Measurements from ENCODE around the gene SURF4. TPM values are rescaled to one million over a fixed set of nuclear protein-coding genes. Genes with fewer than 3 reads are reported as not detected.

SURF4 gene
- total RNA-seq, 1 experiment from 2014 or later, result 134 TPM

- ATAC-seq (no peak), DNase-seq (ENCODE audit: low read depth, low spot score) (no peak)
- ChIA-PET RAD21 (ENCODE audit: low non-redundant PET in 1 of 2, low total read pairs in 2 of 2, uncharacterized antibody in 2 of 2, unreplicated experiment in 2 of 2) (no interaction called here), POLR2A (no interaction called here), CTCF (interaction anchor here (1.2 kb wide), 1 partner anchor 160 kb away, joined by 6 read pairs; no protein-coding TSS in a partner anchor)
- no peaks in the 10 kb centered on the region; the same call in 1 of the 2 replicates for H4K20me1 ChIP-seq (ENCODE audit: insufficient read depth)
- H3K4me3 ChIP-seq (replicated peaks in 1 of 2; ENCODE audit: low read depth in 1 of 2, low read length in 2 of 2), result peak overlapping the region; percentile 89 to 100
- no peak overlapping the region for H2AFZ ChIP-seq (ENCODE audit: low read depth, low read length, poor library complexity, severe bottlenecking)
- TF ChIP-seq ZFX (IDR thresholded peaks at IDR 0.05) (no peak), EZH2 (IDR thresholded peaks at IDR 0.05) (no peak), RAD21 (IDR thresholded peaks at IDR 0.05; ENCODE audit: low read depth) (no peak), POLR2AphosphoS5 (IDR thresholded peaks at IDR 0.05; ENCODE audit: low read depth, low read length) (no peak), SRF (IDR thresholded peaks at IDR 0.05; ENCODE audit: low read depth) (no peak), POLR2A (IDR thresholded peaks at IDR 0.05; ENCODE audit: borderline replicate concordance, extremely low read depth, insufficient read depth, insufficient read length) (no peak), CBX3 (IDR thresholded peaks at IDR 0.05; ENCODE audit: low read depth) (no peak), FOSL1 (IDR thresholded peaks at IDR 0.05; ENCODE audit: low read depth) (no peak), YY1 (IDR thresholded peaks at IDR 0.05; ENCODE audit: extremely low read depth, insufficient replicate concordance, low read depth, low read length) (no peak), SIN3A (IDR thresholded peaks at IDR 0.05; ENCODE audit: low read depth) (no peak), EZH2phosphoT487 (IDR thresholded peaks at IDR 0.05; ENCODE audit: borderline replicate concordance) (no peak), ZNF274 (IDR thresholded peaks at IDR 0.05; ENCODE audit: low read depth, low read length) (no peak), CTCF (IDR thresholded peaks at IDR 0.05 in 2 of 3, conservative IDR thresholded peaks at IDR 0.05 in 1 of 3; ENCODE audit: borderline replicate concordance in 1 of 3, insufficient read depth in 1 of 3, low read depth in 2 of 3, low read length in 2 of 3) (no peak), SP1 (IDR thresholded peaks at IDR 0.05; ENCODE audit: low read depth) (no peak), ELF1 (IDR thresholded peaks at IDR 0.05; ENCODE audit: borderline replicate concordance, low read depth) (no peak), REST (IDR thresholded peaks at IDR 0.05; ENCODE audit: low read depth) (no peak), TCF7L2 (IDR thresholded peaks at IDR 0.05; ENCODE audit: borderline replicate concordance, extremely low read depth, insufficient read depth, insufficient read length) (no peak)
- TF ChIP-seq, protein P1, sequence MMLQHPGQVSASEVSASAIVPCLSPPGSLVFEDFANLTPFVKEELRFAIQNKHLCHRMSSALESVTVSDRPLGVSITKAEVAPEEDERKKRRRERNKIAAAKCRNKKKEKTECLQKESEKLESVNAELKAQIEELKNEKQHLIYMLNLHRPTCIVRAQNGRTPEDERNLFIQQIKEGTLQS (IDR thresholded peaks at IDR 0.05), result no peak
- TF ChIP-seq, protein P2, sequence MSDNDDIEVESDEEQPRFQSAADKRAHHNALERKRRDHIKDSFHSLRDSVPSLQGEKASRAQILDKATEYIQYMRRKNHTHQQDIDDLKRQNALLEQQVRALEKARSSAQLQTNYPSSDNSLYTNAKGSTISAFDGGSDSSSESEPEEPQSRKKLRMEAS (IDR thresholded peaks at IDR 0.05), result no peak
- peaks cover 55% of the 10 kb centered on the region for H3K79me2 ChIP-seq (ENCODE audit: insufficient read depth, low read length)
- H3K9me2 ChIP-seq (ENCODE audit: insufficient read depth), result no peaks in the 10 kb centered on the region
- BruUV-seq (replicated peaks), result no TSS peak
- no peaks in the 10 kb centered on the region for H3K9me3 ChIP-seq (ENCODE audit: control insufficient read depth in 1 of 2, insufficient read depth in 1 of 2, low read depth in 1 of 2, low read length in 2 of 2)
- peaks cover 12 to 22% of the 10 kb centered on the region in 2 experiments; a peak in 3 of 4 replicates for H3K4me1 ChIP-seq (ENCODE audit: control insufficient read depth in 1 of 2, insufficient read depth in 2 of 2, low read length in 2 of 2)
- H3K4me2 ChIP-seq (ENCODE audit: low read length), result peak overlapping the region; percentile 95
- peak overlapping the region; percentile 96 for H3K27ac ChIP-seq (ENCODE audit: low read depth, low read length)
- peaks cover 37 to 57% of the 10 kb centered on the region in 2 experiments for H3K36me3 ChIP-seq (ENCODE audit: control insufficient read depth in 1 of 2, insufficient read depth in 2 of 2, low read length in 2 of 2)
- no peaks in the 10 kb centered on the region for H3K27me3 ChIP-seq (ENCODE audit: insufficient read depth, low read length)
- intact Hi-C loops (cut with micrococcal nuclease), result no loop called here
- peak overlapping the region; percentile 100 for H3K9ac ChIP-seq (ENCODE audit: low read length)
Measured at GRCh38 chr9:133346021-133346785, 29.7 kb downstream of the SURF4 start.

Data from HCT116 (cell line).